ENCODE measurements around the gene ACSS3.

DNA sequence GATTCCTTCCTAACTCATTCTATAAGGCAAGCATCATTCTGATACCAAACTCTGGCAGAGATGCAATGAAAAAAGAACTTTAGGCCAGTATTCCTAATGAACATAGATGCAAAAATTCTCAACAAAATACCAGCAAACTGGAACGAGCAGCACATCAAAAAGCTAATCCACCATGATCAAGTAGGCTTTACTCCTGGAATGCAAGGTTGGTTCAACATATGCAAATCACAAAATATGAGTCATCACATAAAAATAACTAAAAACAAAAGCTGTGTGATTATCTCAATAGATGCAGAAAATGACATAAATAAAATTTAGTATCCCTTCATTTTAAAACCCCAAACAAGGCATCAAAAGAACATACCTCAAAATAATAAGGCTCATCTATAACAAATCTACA lies 98.9 kb downstream of the ACSS3 start:
- TF ChIP-seq POLR2A (IDR thresholded peaks at IDR 0.05) = no peak
- TF ChIP-seq CTCF (IDR thresholded peaks at IDR 0.05 in 4 of 5, conservative IDR thresholded peaks at IDR 0.05 in 1 of 5) = no peak
